Right ventricle myocardium superior (tissue), 1 donor: Measurements from ENCODE around the gene GFOD2. TPM values are rescaled to one million over a fixed set of nuclear protein-coding genes. Genes with fewer than 3 reads are reported as not detected.

ENCODE experiments used
- ATAC-seq: fragments of 200-7000 bp; cut with Tn5 transposase; one replicate; pipeline ENCODE4 v1.9.1; 2020; ENCODE audit warnings: mild to moderate bottlenecking; ENCODE audit not compliant: poor library complexity
- DNase-seq: peaks from one replicate; pipeline ENCODE4 v3.0.0-alpha.2; 2020
- intact Hi-C: fragments of 100-400 bp; cut with DNase I; formaldehyde crosslinking; loops from one replicate; pipeline ENCODE4 v1.11.2; 2022
- total RNA-seq: library from RNA; stranded (reverse); fragmentation: NEBNext Ultra II Directional; extraction: Animal tissue kit (Norgen Biotek cat#: 25700); gene quantifications from one replicate; pipeline ENCODE4 v1.2.1, GENCODE V29; 2021
- donor health status: DM: no; HTN: yes; CAD: no; lungs with severe emphysema.

GFOD2 gene
- total RNA-seq, 1 donor from 2014 or later = 7.8 TPM

- intact Hi-C loops = no loop called here
- ATAC-seq = no peak
- DNase-seq = no peak
These were observed 65.2 kb downstream of the GFOD2 start for GRCh38 chr16:67653789-67654402.

- ATAC-seq = no peak
- intact Hi-C loops = no loop called here
- no peak for DNase-seq
These were observed 65.9 kb downstream of the GFOD2 start for GRCh38 chr16:67653128-67653788.

- ATAC-seq = peak; percentile 8
- DNase-seq = no peak
- intact Hi-C loops = no loop called here
These were observed 66.5 kb downstream of the GFOD2 start for GRCh38 chr16:67652578-67653127.

- no peak for ATAC-seq
- no peak for DNase-seq
- intact Hi-C loops = no loop called here
These were observed 67.3 kb downstream of the GFOD2 start for GRCh38 chr16:67651847-67652246.

- intact Hi-C loops = no loop called here
- ATAC-seq (no peak), DNase-seq (no peak)
These were observed 68.1 kb downstream of the GFOD2 start for GRCh38 chr16:67651039-67651438.

GRCh38 chr16:67650023-67650422 is 69.1 kb downstream of the GFOD2 start:
- DNase-seq (no peak), ATAC-seq (no peak)
- intact Hi-C loops = no loop called here

- DNase-seq (no peak), ATAC-seq (peak; percentile 16)
- intact Hi-C loops = loop anchor here (10.0 kb wide), 1 partner anchor 105 kb away; no protein-coding TSS in a partner anchor
These were observed 69.6 kb downstream of the GFOD2 start for GRCh38 chr16:67649494-67649931.

- no peak for DNase-seq
- ATAC-seq = no peak
- intact Hi-C loops = loop anchor here (10.0 kb wide), 1 partner anchor 104 kb away; no protein-coding TSS in a partner anchor
These were observed 70.2 kb downstream of the GFOD2 start for GRCh38 chr16:67648764-67649407.

GRCh38 chr16:67648088-67648763 is 70.9 kb downstream of the GFOD2 start:
- ATAC-seq (no peak), DNase-seq (no peak)
- intact Hi-C loops = loop anchor here (10.0 kb wide), 1 partner anchor 103 kb away; no protein-coding TSS in a partner anchor

GRCh38 chr16:67647681-67648080 is 71.4 kb downstream of the GFOD2 start:
- ATAC-seq (no peak), DNase-seq (no peak)

GRCh38 chr16:67647111-67647651 is 71.9 kb downstream of the GFOD2 start:
- DNase-seq (no peak), ATAC-seq (no peak)
- intact Hi-C loops = loop anchor here (10.0 kb wide), 1 partner anchor 102 kb away; no protein-coding TSS in a partner anchor

More at GRCh38 chr16:67647681-67648080, 71.4 kb downstream of the GFOD2 start:
- intact Hi-C loops = loop anchor here (10.0 kb wide), 1 partner anchor 103 kb away; no protein-coding TSS in a partner anchor

GRCh38 chr16:67645397-67646121 is 73.6 kb downstream of the GFOD2 start:
- DNase-seq = no peak
- ATAC-seq = no peak
- intact Hi-C loops = loop anchor here (10.0 kb wide), 1 partner anchor 101 kb away; no protein-coding TSS in a partner anchor

- no peak for DNase-seq
- intact Hi-C loops = loop anchor here (10.0 kb wide), 1 partner anchor 99 kb away; no protein-coding TSS in a partner anchor
- ATAC-seq = no peak
These were observed 75.1 kb downstream of the GFOD2 start for GRCh38 chr16:67644038-67644437.

- intact Hi-C loops = loop anchor here (10.0 kb wide), 1 partner anchor 97 kb away; no protein-coding TSS in a partner anchor
- ATAC-seq (peak; percentile 91), DNase-seq (peak; percentile 81)
These were observed 77.1 kb downstream of the GFOD2 start for GRCh38 chr16:67641779-67642708.

- no peak for DNase-seq
- intact Hi-C loops = loop anchor here (10.0 kb wide), 1 partner anchor 73 kb away; the partner anchor contains the start of gene CTCF
- ATAC-seq = no peak
These were observed 81.5 kb downstream of the GFOD2 start for GRCh38 chr16:67637625-67638024.

GRCh38 chr16:67636713-67637112 is 82.4 kb downstream of the GFOD2 start:
- no peak for ATAC-seq
- no peak for DNase-seq
- intact Hi-C loops = loop anchor here (10.0 kb wide), 1 partner anchor 72 kb away; the partner anchor contains the start of gene CTCF
